Liver (tissue), 9 donors: ENCODE results near the gene PCTP. TPM values are rescaled to one million over a fixed set of nuclear protein-coding genes. Genes with fewer than 3 reads are reported as not detected.

Source experiments
- DNase-seq: peaks from one replicate; pipeline ENCODE4 v3.0.0-alpha.2; 2017; ENCODE audit warnings: low spot score
- H3K27ac ChIP-seq, 2 donors: one replicate each; pipeline ENCODE4 v1.7.0; 2013; ENCODE audit warnings: inconsistent platforms in 2 of 2, low read length in 2 of 2, control low read depth in 1 of 2, low read depth in 1 of 2, mild to moderate bottlenecking in 1 of 2
- H3K27me3 ChIP-seq, 4 donors: one replicate each; pipeline versions ENCODE4 v1.6.1 to v1.7.0; 2013; ENCODE audit warnings: low read length in 3 of 4, inconsistent platforms in 1 of 4, mild to moderate bottlenecking in 1 of 4, moderate library complexity in 1 of 4; ENCODE audit not compliant: control insufficient read depth in 4 of 4, insufficient read depth in 4 of 4
- H3K36me3 ChIP-seq, 4 donors: one replicate each; pipeline versions ENCODE4 v1.6.1 to v1.7.0; 2013; ENCODE audit warnings: low read length in 3 of 4, mild to moderate bottlenecking in 3 of 4, low read depth in 1 of 4, moderate library complexity in 1 of 4; ENCODE audit not compliant: control insufficient read depth in 4 of 4, insufficient read depth in 3 of 4
- H3K4me1 ChIP-seq, 4 donors: one replicate each; pipeline versions ENCODE4 v1.6.1 to v1.7.0; 2013; ENCODE audit warnings: low read length in 3 of 4, mild to moderate bottlenecking in 3 of 4, moderate library complexity in 1 of 4; ENCODE audit not compliant: control insufficient read depth in 4 of 4, insufficient read depth in 4 of 4
- H3K4me3 ChIP-seq, 3 donors: one replicate each; pipeline versions ENCODE4 v1.6.1 to v1.7.0; 2013; ENCODE audit warnings: low read length in 3 of 3, control low read depth in 1 of 3, low read depth in 1 of 3, mild to moderate bottlenecking in 1 of 3
- H3K9ac ChIP-seq, 2 donors: one replicate each; pipeline ENCODE4 v1.7.0; 2013; ENCODE audit warnings: low read length in 2 of 2, mild to moderate bottlenecking in 2 of 2, moderate library complexity in 2 of 2, control low read depth in 1 of 2, low read depth in 1 of 2
- H3K9me3 ChIP-seq, 4 donors: one replicate each; pipeline versions ENCODE4 v1.6.1 to v1.7.0; 2013; ENCODE audit warnings: low read length in 3 of 4; ENCODE audit not compliant: control insufficient read depth in 4 of 4
- ATF3 ChIP-seq: IDR thresholded peaks from 2 replicates; pipeline ENCODE4 v1.6.1; 2016; ENCODE audit warnings: antibody characterized with exemption
- CTCF ChIP-seq: fragments of 150-350 bp; IDR thresholded peaks from 2 replicates; pipeline ENCODE4 v1.5.1; 2017; ENCODE audit warnings: improper control_type of control experiment, low read depth, low read length; ENCODE audit not compliant: missing input control
- EGR1 ChIP-seq, 2 donors: IDR thresholded peaks; 2 replicates each; pipeline ENCODE4 v1.6.1; 2016 to 2018; ENCODE audit warnings: antibody characterized with exemption in 2 of 2, low read depth in 2 of 2
- FOXA1 ChIP-seq: IDR thresholded peaks from 2 replicates; pipeline ENCODE4 v1.6.1; 2016; ENCODE audit warnings: antibody characterized with exemption
- GABPA ChIP-seq, 2 donors: IDR thresholded peaks in 1 of 2; conservative IDR thresholded peaks in 1 of 2; 2 replicates each; pipeline ENCODE4 v1.6.1; 2016; ENCODE audit warnings: antibody characterized with exemption in 2 of 2, mild to moderate bottlenecking in 1 of 2, moderate library complexity in 1 of 2
- HNF4A ChIP-seq, 2 donors: conservative IDR thresholded peaks; 2 replicates each; pipeline ENCODE4 v1.6.1; 2016; ENCODE audit warnings: antibody characterized with exemption in 2 of 2, mild to moderate bottlenecking in 2 of 2
- HNF4G ChIP-seq: IDR thresholded peaks from 2 replicates; pipeline ENCODE4 v1.6.1; 2016; ENCODE audit warnings: antibody characterized with exemption
- JUND ChIP-seq, 2 donors: IDR thresholded peaks; 2 replicates each; pipeline ENCODE4 v1.6.1; 2016; ENCODE audit warnings: antibody characterized with exemption in 2 of 2
- NR2F2 ChIP-seq: IDR thresholded peaks from 2 replicates; pipeline ENCODE4 v1.6.1; 2016; ENCODE audit warnings: antibody characterized with exemption
- RAD21 ChIP-seq, 2 donors: IDR thresholded peaks; 2 replicates each; pipeline ENCODE4 v1.6.1; 2016; ENCODE audit warnings: antibody characterized with exemption in 2 of 2, mild to moderate bottlenecking in 2 of 2
- RXRA ChIP-seq, 2 donors: IDR thresholded peaks; 2 replicates each; pipeline ENCODE4 v1.6.1; 2017 to 2018; ENCODE audit warnings: antibody characterized with exemption in 2 of 2, mild to moderate bottlenecking in 1 of 2
- SP1 ChIP-seq: IDR thresholded peaks from 2 replicates; pipeline ENCODE4 v1.6.1; 2018; ENCODE audit warnings: antibody characterized with exemption, mild to moderate bottlenecking
- TAF1 ChIP-seq: conservative IDR thresholded peaks from 2 replicates; pipeline ENCODE4 v1.6.1; 2016; ENCODE audit warnings: antibody characterized with exemption, mild to moderate bottlenecking
- YY1 ChIP-seq: IDR thresholded peaks from 2 replicates; pipeline ENCODE4 v1.6.1; 2016; ENCODE audit warnings: antibody characterized with exemption, mild to moderate bottlenecking
- WGBS: extraction: QIAGEN DNeasy Blood & Tissue Kit; methylation state at CpG from one replicate; pipeline ENCODE4 v1.1.7; 2013; 5-methylcytosine and 5-hydroxymethylcytosine counted together
- polyA plus RNA-seq, 2 donors: library from polyadenylated mRNA; stranded (reverse) in 1 of 2; unstranded in 1 of 2; fragments of 200-250 nt in 1 of 2; fragments of >200 nt in 1 of 2; fragmentation: Nextera tagmentation in 1 of 2; extraction: Ambion mirVana in 1 of 2; gene quantifications; one replicate each; pipeline versions ENCODE4 v1.2.1 to v1.2.3, GENCODE V29; 2013 to 2015
- total RNA-seq, 2 donors: library from RNA; depleted of rRNA; stranded (reverse); fragments of >200 nt; gene quantifications; one replicate each; pipeline ENCODE4 v1.2.3, GENCODE V29; 2014
- TF ChIP-seq, protein P1 (sequence below): IDR thresholded peaks from 2 replicates; pipeline ENCODE4 v1.6.1; 2016; ENCODE audit warnings: antibody characterized with exemption
- TF ChIP-seq, protein P2 (sequence below): IDR thresholded peaks from 2 replicates; pipeline ENCODE4 v1.6.1; 2016; ENCODE audit warnings: antibody characterized with exemption, mild to moderate bottlenecking
- donor health status: healthy.
- donor health status: healthy.
- donor health status: healthy.
- donor health status: healthy.
- donor health status: healthy.

PCTP gene
- total and polyA plus RNA-seq, 4 donors, result 25.0 to 79.0 (median 55.8) TPM

DNA sequence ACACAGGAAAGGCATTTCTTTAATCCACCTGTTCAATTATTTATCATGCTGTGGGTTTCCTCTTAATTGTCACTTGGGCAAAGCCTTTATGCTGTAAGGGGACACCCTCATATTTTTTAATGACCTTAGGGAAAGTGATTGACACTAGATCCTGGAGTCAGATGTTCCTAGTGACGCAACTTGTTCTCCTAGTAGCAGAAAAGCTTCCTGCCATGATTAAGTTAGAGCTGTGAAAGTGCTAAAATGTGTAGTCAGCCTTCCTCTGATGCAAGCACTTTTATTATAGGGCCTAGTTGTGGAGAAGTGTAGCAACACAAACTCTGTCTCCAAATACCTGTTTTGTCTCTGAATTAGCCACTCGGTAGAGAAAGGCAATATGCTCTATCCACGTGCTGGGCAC, 40.4 kb upstream of the PCTP start:
- no peak for DNase-seq
- Histone ChIP-seq H3K4me3 (no peak overlapping the region), H3K27me3 (no peaks in the 10 kb centered on the region), H3K4me1 (peaks cover 0 to 5% (median 1%) of the 10 kb centered on the region in 4 donors), H3K27ac (no peak overlapping the region), H3K9ac (no peak overlapping the region), H3K36me3 (no peaks in the 10 kb centered on the region), H3K9me3 (no peaks in the 10 kb centered on the region)
- WGBS, result 80% methylated on average over 3 of the region's 3 CpGs
- TF ChIP-seq, protein P1, sequence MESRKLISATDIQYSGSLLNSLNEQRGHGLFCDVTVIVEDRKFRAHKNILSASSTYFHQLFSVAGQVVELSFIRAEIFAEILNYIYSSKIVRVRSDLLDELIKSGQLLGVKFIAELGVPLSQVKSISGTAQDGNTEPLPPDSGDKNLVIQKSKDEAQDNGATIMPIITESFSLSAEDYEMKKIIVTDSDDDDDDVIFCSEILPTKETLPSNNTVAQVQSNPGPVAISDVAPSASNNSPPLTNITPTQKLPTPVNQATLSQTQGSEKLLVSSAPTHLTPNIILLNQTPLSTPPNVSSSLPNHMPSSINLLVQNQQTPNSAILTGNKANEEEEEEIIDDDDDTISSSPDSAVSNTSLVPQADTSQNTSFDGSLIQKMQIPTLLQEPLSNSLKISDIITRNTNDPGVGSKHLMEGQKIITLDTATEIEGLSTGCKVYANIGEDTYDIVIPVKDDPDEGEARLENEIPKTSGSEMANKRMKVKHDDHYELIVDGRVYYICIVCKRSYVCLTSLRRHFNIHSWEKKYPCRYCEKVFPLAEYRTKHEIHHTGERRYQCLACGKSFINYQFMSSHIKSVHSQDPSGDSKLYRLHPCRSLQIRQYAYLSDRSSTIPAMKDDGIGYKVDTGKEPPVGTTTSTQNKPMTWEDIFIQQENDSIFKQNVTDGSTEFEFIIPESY, result no peak
- TF ChIP-seq SP1 (no peak), ATF3 (no peak), TAF1 (no peak), RXRA (IDR thresholded peaks at IDR 0.05) (no peak), GABPA (IDR thresholded peaks at IDR 0.05 in 1 of 2, conservative IDR thresholded peaks at IDR 0.05 in 1 of 2) (no peak), FOXA1 (no peak), EGR1 (IDR thresholded peaks at IDR 0.05; ENCODE audit: low read depth in 2 of 2) (no peak), NR2F2 (no peak), JUND (IDR thresholded peaks at IDR 0.05) (no peak)
- TF ChIP-seq, protein P2, sequence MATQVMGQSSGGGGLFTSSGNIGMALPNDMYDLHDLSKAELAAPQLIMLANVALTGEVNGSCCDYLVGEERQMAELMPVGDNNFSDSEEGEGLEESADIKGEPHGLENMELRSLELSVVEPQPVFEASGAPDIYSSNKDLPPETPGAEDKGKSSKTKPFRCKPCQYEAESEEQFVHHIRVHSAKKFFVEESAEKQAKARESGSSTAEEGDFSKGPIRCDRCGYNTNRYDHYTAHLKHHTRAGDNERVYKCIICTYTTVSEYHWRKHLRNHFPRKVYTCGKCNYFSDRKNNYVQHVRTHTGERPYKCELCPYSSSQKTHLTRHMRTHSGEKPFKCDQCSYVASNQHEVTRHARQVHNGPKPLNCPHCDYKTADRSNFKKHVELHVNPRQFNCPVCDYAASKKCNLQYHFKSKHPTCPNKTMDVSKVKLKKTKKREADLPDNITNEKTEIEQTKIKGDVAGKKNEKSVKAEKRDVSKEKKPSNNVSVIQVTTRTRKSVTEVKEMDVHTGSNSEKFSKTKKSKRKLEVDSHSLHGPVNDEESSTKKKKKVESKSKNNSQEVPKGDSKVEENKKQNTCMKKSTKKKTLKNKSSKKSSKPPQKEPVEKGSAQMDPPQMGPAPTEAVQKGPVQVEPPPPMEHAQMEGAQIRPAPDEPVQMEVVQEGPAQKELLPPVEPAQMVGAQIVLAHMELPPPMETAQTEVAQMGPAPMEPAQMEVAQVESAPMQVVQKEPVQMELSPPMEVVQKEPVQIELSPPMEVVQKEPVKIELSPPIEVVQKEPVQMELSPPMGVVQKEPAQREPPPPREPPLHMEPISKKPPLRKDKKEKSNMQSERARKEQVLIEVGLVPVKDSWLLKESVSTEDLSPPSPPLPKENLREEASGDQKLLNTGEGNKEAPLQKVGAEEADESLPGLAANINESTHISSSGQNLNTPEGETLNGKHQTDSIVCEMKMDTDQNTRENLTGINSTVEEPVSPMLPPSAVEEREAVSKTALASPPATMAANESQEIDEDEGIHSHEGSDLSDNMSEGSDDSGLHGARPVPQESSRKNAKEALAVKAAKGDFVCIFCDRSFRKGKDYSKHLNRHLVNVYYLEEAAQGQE, result no peak

- Histone ChIP-seq H3K4me3 (no peak overlapping the region), H3K27ac (no peak overlapping the region), H3K27me3 (no peaks in the 10 kb centered on the region), H3K4me1 (no peaks in the 10 kb centered on the region), H3K9me3 (no peaks in the 10 kb centered on the region), H3K9ac (no peak overlapping the region), H3K36me3 (no peaks in the 10 kb centered on the region)
- no peak for DNase-seq
- WGBS, result 81% methylated on average over 4 of the region's 4 CpGs
- TF ChIP-seq SP1, result no peak
- no peak for TF ChIP-seq RAD21 (IDR thresholded peaks at IDR 0.05)
- no peak for TF ChIP-seq TAF1
- no peak for TF ChIP-seq NR2F2
- no peak for TF ChIP-seq FOXA1
- TF ChIP-seq GABPA (IDR thresholded peaks at IDR 0.05 in 1 of 2, conservative IDR thresholded peaks at IDR 0.05 in 1 of 2), result no peak
- TF ChIP-seq CTCF, result no peak
- TF ChIP-seq HNF4G, result no peak
- no peak for TF ChIP-seq YY1
- no peak for TF ChIP-seq ATF3
- TF ChIP-seq, protein P1, result no peak
- TF ChIP-seq EGR1 (IDR thresholded peaks at IDR 0.05; ENCODE audit: low read depth in 2 of 2), result no peak
- TF ChIP-seq, protein P2, result no peak
- TF ChIP-seq JUND (IDR thresholded peaks at IDR 0.05), result no peak
- TF ChIP-seq HNF4A (conservative IDR thresholded peaks at IDR 0.05), result no peak
These were observed 39.9 kb upstream of the PCTP start for GRCh38 chr17:55710829-55711496.
